ENCODE results near the gene OSBPL5. TPM values are rescaled to one million over a fixed set of nuclear protein-coding genes. Genes with fewer than 3 reads are reported as not detected.

The OSBPL5 gene
- total RNA-seq, 1 experiment from 2014 or later, result 28.4 TPM

DNA sequence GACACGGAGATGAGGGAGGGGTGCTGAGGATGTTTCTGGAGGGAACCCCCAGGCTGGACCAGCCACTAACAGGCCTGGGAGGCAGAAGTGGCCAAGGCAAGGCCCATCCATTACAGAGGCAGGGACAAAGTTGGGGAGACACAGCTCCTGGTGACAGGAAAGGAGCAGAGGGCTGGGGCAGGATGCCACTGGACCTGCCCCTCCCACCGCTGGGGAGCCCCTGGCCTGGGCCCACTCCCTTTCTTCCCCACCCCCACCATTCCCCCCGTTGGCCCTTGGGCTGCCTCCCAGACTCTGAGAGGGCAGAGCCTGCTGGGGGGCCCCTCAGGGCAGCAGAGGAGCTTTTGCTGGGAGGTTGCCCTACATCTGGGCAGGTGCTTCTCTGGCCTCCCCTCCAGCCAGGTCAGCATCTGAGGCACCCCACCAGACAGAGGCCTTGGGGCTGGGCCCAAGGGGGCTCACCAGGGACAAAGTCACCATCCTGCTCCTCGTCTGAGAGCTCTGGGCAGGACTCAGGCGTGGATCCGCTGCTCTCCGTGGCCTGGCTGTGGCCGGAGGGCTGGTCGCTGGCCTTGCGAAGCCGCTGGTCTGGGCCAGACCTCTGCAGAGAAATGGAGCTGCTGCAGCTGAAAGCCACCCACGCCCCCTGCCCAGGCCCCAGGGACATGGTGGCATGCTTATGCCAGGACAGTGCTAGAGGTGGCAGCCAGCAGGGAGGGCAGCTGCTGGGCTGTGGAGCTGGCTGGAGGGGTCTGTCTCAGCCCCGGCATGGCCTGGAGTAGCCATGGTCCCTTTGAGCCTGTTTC lies 74.8 kb downstream of the OSBPL5 start:
- Histone ChIP-seq H3K9me3 (ENCODE audit: low read depth, low read length, poor library complexity, severe bottlenecking) (no peaks in the 10 kb centered on the region), H3K27ac (ENCODE audit: low read depth, low read length, poor library complexity, severe bottlenecking) (no peak overlapping the region), H3K27me3 (replicated peaks; ENCODE audit: insufficient read depth, low read depth, low read length, poor library complexity) (no peaks in the 10 kb centered on the region), H3K4me1 (ENCODE audit: insufficient read depth, low read length, poor library complexity, severe bottlenecking) (no peaks in the 10 kb centered on the region), H3K4me3 (ENCODE audit: low read depth, low read length, poor library complexity, severe bottlenecking) (no peak overlapping the region), H3K36me3 (ENCODE audit: insufficient read depth, low read length, poor library complexity, severe bottlenecking) (no peaks in the 10 kb centered on the region)
- DNase-seq (ENCODE audit: low spot score), result no peak
- POLR2A ChIA-PET (ENCODE audit: low non-redundant PET), result no interaction called here
- TF ChIP-seq EZH2 (IDR thresholded peaks at IDR 0.05; ENCODE audit: borderline replicate concordance, low read depth, low read length, poor library complexity, severe bottlenecking), result no peak
- no peak for TF ChIP-seq CTCF (conservative IDR thresholded peaks at IDR 0.05; ENCODE audit: low read depth, low read length)
- CTCF ChIA-PET, result interaction anchor here (0.6 to 2.6 kb wide), 2 partner anchors 53 to 1938 kb away, joined by 10 to 29 read pairs; no protein-coding TSS in a partner anchor
- no TSS peak for BruUV-seq (replicated peaks)
- intact Hi-C loops (cut with micrococcal nuclease; ENCODE audit: unreplicated experiment), result no loop called here

- H3K36me3 ChIP-seq (ENCODE audit: insufficient read depth, low read length, poor library complexity, severe bottlenecking), result no peaks in the 10 kb centered on the region
- no peak overlapping the region for H3K27ac ChIP-seq (ENCODE audit: low read depth, low read length, poor library complexity, severe bottlenecking)
- DNase-seq (ENCODE audit: low spot score), result no peak
- no peaks in the 10 kb centered on the region for H3K9me3 ChIP-seq (ENCODE audit: low read depth, low read length, poor library complexity, severe bottlenecking)
- TF ChIP-seq CTCF (conservative IDR thresholded peaks at IDR 0.05; ENCODE audit: low read depth, low read length) (no peak), EZH2 (IDR thresholded peaks at IDR 0.05; ENCODE audit: borderline replicate concordance, low read depth, low read length, poor library complexity, severe bottlenecking) (no peak)
- POLR2A ChIA-PET (ENCODE audit: low non-redundant PET), result no interaction called here
- CTCF ChIA-PET, result no interaction called here
- no peaks in the 10 kb centered on the region for H3K27me3 ChIP-seq (replicated peaks; ENCODE audit: insufficient read depth, low read depth, low read length, poor library complexity)
- no peak overlapping the region for H3K4me3 ChIP-seq (ENCODE audit: low read depth, low read length, poor library complexity, severe bottlenecking)
- no peaks in the 10 kb centered on the region for H3K4me1 ChIP-seq (ENCODE audit: insufficient read depth, low read length, poor library complexity, severe bottlenecking)
- no TSS peak for BruUV-seq (replicated peaks)
- intact Hi-C loops (cut with micrococcal nuclease; ENCODE audit: unreplicated experiment), result no loop called here
Observed at GRCh38 chr11:3089236-3090061, 75.7 kb downstream of the OSBPL5 start.

- POLR2A ChIA-PET (ENCODE audit: low non-redundant PET), result no interaction called here
- no TSS peak for BruUV-seq (replicated peaks)
- DNase-seq (ENCODE audit: low spot score), result no peak
Observed at GRCh38 chr11:3088806-3089205, 76.3 kb downstream of the OSBPL5 start.

More at GRCh38 chr11:3088806-3089205, 76.3 kb downstream of the OSBPL5 start:
- Histone ChIP-seq H3K36me3 (ENCODE audit: insufficient read depth, low read length, poor library complexity, severe bottlenecking) (no peaks in the 10 kb centered on the region), H3K4me1 (ENCODE audit: insufficient read depth, low read length, poor library complexity, severe bottlenecking) (no peaks in the 10 kb centered on the region), H3K27ac (ENCODE audit: low read depth, low read length, poor library complexity, severe bottlenecking) (no peak overlapping the region), H3K27me3 (replicated peaks; ENCODE audit: insufficient read depth, low read depth, low read length, poor library complexity) (no peaks in the 10 kb centered on the region), H3K9me3 (ENCODE audit: low read depth, low read length, poor library complexity, severe bottlenecking) (no peaks in the 10 kb centered on the region), H3K4me3 (ENCODE audit: low read depth, low read length, poor library complexity, severe bottlenecking) (no peak overlapping the region)
- no peak for TF ChIP-seq EZH2 (IDR thresholded peaks at IDR 0.05; ENCODE audit: borderline replicate concordance, low read depth, low read length, poor library complexity, severe bottlenecking)
- TF ChIP-seq CTCF (conservative IDR thresholded peaks at IDR 0.05; ENCODE audit: low read depth, low read length), result no peak
- CTCF ChIA-PET, result no interaction called here
- intact Hi-C loops (cut with micrococcal nuclease; ENCODE audit: unreplicated experiment), result no loop called here
